ENCODE results near the gene KBTBD12.

Gene KBTBD12

DNA sequence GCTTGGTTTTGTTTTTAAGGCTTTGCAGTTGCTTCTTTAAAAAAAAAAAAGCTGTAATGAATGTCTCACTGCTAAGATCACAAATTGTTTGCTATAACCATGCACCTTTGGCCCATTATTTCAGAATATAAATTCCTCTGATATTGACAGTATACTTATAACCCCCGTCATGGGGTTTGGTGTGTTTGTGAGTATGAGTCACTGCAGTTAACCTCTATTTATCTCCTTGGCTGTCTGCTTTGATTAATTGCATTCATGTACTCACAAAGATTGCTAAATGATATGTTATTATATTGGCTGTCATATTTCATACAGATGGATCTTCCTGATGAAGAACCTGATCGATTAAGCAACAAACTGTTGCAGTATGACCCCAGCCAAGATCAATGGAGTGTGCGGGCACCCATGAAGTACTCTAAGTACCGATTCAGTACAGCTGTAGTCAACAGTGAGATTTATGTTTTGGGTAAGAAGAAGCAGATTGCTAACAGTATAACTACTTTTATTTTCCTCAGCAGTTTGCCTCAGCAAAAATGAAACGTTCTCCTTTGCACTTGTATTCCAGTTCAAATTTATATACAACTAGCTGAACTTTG, 14.9 kb downstream of the KBTBD12 start:
- no peak overlapping the region for H3K4me3 ChIP-seq (ENCODE audit: low read depth, low read length)
- DNase-seq (ENCODE audit: low read depth): no peak
- TF ChIP-seq, protein P1, sequence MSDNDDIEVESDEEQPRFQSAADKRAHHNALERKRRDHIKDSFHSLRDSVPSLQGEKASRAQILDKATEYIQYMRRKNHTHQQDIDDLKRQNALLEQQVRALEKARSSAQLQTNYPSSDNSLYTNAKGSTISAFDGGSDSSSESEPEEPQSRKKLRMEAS (IDR thresholded peaks at IDR 0.05; ENCODE audit: low read depth, low read length): no peak
- TF ChIP-seq MYC (IDR thresholded peaks at IDR 0.05; ENCODE audit: low read depth, low read length) (no peak), POLR2A (IDR thresholded peaks at IDR 0.05; ENCODE audit: extremely low read depth, insufficient read length) (no peak)
- TF ChIP-seq, protein P2, sequence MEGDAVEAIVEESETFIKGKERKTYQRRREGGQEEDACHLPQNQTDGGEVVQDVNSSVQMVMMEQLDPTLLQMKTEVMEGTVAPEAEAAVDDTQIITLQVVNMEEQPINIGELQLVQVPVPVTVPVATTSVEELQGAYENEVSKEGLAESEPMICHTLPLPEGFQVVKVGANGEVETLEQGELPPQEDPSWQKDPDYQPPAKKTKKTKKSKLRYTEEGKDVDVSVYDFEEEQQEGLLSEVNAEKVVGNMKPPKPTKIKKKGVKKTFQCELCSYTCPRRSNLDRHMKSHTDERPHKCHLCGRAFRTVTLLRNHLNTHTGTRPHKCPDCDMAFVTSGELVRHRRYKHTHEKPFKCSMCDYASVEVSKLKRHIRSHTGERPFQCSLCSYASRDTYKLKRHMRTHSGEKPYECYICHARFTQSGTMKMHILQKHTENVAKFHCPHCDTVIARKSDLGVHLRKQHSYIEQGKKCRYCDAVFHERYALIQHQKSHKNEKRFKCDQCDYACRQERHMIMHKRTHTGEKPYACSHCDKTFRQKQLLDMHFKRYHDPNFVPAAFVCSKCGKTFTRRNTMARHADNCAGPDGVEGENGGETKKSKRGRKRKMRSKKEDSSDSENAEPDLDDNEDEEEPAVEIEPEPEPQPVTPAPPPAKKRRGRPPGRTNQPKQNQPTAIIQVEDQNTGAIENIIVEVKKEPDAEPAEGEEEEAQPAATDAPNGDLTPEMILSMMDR (IDR thresholded peaks at IDR 0.05; ENCODE audit: low read depth, low read length): no peak

DNA sequence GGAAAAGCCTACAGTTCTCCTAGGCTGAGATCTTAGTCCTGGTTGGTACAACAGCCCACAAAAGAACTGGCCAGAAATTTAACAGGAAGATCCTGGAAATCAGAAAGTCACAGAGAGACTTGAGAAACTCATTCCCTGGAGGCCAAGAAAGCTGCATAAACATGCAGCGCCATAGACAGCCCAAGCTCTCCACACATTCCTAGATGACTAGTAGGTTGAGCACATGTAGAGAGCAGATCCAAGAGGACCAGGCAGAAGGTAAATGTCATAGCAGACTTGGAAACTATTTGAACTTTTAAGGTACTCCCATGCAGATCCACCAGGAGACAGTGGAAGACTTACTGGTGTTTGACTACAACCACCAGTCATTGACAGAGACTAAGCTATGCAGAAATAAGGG, 18.4 kb downstream of the KBTBD12 start:
- DNase-seq (ENCODE audit: low read depth): no peak
- H3K4me3 ChIP-seq (ENCODE audit: low read depth, low read length): no peak overlapping the region
- TF ChIP-seq, protein P2 (IDR thresholded peaks at IDR 0.05; ENCODE audit: low read depth, low read length): no peak

DNA sequence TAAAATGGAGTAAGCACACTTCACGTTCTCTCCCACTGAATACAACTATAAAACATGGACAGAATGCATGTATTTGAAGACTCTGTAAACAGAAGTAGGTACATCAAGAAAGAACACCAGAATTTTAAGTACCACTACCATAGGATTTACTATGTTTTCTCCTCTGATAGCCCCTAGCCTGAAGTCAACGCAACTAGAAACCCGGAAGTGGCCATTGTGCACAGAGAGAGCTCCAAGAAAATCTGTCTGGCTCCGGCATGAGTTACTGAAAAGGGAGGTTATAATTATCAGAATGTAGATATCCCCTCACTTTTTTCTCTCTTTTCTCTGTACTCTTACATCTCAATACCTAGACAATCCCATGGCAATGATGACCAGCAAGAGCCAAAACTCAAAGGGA, 23.8 kb downstream of the KBTBD12 start:
- no peak for DNase-seq (ENCODE audit: low read depth)
- TF ChIP-seq, protein P1 (IDR thresholded peaks at IDR 0.05; ENCODE audit: low read depth, low read length): no peak
- TF ChIP-seq POLR2A (IDR thresholded peaks at IDR 0.05; ENCODE audit: extremely low read depth, insufficient read length): no peak
- no peak for TF ChIP-seq MYC (IDR thresholded peaks at IDR 0.05; ENCODE audit: low read depth, low read length)
- TF ChIP-seq, protein P2 (IDR thresholded peaks at IDR 0.05; ENCODE audit: low read depth, low read length): no peak
- no peak overlapping the region for H3K4me3 ChIP-seq (ENCODE audit: low read depth, low read length)

DNA sequence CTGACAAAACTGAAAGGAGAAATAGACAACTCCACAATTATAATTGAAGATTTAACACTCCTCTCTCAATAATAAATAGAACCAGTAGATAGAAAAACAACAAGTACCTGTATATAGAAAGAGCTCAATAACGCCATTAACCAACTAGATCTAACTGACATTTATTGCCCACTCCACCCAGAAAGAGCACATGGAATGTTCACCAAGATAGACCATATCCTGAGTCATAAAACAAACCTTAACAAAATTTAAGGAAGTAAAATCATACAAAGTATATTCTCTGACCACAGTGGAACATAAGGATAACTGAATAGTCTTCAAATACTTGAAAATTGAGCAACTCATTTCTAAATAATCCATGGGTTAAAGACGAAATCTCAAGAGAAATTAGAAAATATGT, 25.1 kb downstream of the KBTBD12 start:
- no peak for DNase-seq (ENCODE audit: low read depth)
- TF ChIP-seq MYC (IDR thresholded peaks at IDR 0.05; ENCODE audit: low read depth, low read length): no peak
- no peak for TF ChIP-seq POLR2A (IDR thresholded peaks at IDR 0.05; ENCODE audit: extremely low read depth, insufficient read length)
- TF ChIP-seq, protein P2 (IDR thresholded peaks at IDR 0.05; ENCODE audit: low read depth, low read length): no peak
- TF ChIP-seq, protein P1 (IDR thresholded peaks at IDR 0.05; ENCODE audit: low read depth, low read length): no peak
- H3K4me3 ChIP-seq (ENCODE audit: low read depth, low read length): no peak overlapping the region

DNA sequence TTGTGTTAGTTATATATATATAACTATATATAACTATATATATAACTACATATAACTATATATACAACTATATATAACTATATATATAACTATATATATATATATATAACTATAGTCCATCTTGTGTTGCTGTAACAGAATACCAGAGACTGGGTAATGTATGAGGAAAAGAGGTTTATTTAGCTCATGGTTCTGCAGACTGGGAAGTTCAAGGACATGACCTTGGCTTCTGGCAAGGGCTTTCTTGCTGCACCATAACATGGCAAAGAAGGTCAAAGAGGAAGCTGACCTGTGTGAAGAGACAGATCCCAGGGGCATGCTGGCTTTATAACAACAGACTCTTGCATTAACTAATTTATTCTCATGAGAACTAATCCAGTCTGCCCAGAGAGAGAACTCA, 27.6 kb downstream of the KBTBD12 start:
- TF ChIP-seq MYC (IDR thresholded peaks at IDR 0.05; ENCODE audit: low read depth, low read length): no peak
- TF ChIP-seq, protein P1 (IDR thresholded peaks at IDR 0.05; ENCODE audit: low read depth, low read length): no peak
- TF ChIP-seq, protein P2 (IDR thresholded peaks at IDR 0.05; ENCODE audit: low read depth, low read length): no peak
- H3K4me3 ChIP-seq (ENCODE audit: low read depth, low read length): no peak overlapping the region

DNA sequence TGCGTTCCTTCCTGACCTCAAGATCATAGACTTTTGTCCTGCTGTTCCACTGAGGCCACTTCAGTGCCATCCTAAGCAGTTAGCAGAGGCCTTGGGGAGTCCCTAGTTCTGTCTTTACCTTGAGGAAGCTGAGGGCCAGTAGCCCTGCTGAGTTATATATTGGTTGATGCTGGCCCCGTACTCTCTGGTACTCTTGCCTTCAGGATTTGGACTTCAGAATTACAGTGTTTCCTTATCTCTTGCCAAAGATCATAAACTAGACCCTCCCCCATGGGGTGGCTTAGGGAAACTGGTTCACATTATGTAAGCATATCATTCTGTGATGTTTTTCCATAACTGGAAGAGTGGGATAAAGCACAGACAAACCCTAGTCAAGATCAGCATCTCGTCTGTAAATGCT, 33.2 kb downstream of the KBTBD12 start:
- DNase-seq (ENCODE audit: low read depth): no peak
- H3K4me3 ChIP-seq (ENCODE audit: low read depth, low read length): no peak overlapping the region
- no peak for TF ChIP-seq POLR2A (IDR thresholded peaks at IDR 0.05; ENCODE audit: extremely low read depth, insufficient read length)
- TF ChIP-seq, protein P2 (IDR thresholded peaks at IDR 0.05; ENCODE audit: low read depth, low read length): no peak
- TF ChIP-seq, protein P1 (IDR thresholded peaks at IDR 0.05; ENCODE audit: low read depth, low read length): no peak
- no peak for TF ChIP-seq MYC (IDR thresholded peaks at IDR 0.05; ENCODE audit: low read depth, low read length)

More for the DNA sequence above, 27.6 kb downstream of the KBTBD12 start:
- DNase-seq (ENCODE audit: low read depth): no peak

All from NB4 (cell line).